ENCODE results near the gene SLC27A5.
"Not testable (repeated sequence)": the region's sequence is repeated elsewhere in the genome, so short reads cannot be mapped to it uniquely, and the experiment has no call there.

SLC27A5 gene

GRCh38 chr19:58468216-58468839 lies 43.5 kb downstream of the SLC27A5 start:
- DNase-seq (ENCODE audit: low read depth in 2 of 2), result no peak

DNA sequence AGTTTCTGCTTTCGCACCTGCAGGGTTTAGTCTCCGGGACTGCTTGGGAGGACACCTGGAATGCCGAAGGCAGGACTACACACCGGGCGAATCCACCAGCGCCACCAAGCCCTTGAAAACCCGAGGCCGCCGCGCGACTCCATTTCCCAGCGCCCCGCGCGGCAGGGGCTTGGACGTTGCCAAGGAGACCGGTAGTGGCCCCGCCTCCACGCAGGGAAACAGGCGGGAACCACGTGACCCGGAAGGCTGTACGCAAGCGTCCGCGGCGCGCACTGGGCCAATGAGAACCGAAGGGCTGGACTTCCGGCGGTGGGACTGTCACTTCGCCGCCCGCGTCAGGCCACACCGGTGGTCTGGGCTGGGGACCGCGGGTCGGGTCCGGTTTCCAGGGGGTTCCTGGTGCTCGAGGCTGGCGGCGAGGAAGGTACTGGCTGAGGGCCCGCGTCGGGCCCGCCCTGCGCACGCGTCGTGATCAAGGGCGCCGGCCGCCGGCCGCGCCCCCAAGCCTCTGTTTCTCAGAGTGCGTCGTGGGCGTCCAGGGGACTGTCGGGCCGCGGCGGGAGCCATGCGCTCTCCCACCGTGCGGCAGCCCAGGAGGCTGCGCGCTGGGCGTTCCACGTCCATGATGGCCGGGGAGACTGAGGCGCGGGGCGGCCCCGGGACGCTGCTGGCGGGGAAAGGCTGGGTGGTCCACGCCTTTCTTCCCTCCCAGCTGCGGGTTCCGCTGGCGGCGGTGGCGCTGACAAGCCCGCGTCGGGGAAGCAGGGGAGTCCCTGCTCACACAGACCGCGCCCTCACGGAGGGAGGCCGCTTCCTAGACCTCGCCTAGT lies 44.8 kb downstream of the SLC27A5 start, which contains the start of gene ZNF324:
Gene ZNF324 (plus strand): TSS at position 321 of the 830 bp plus-strand sequence. CDS start 2,106 bp downstream, outside the sequence.
- DNase-seq (ENCODE audit: low read depth in 2 of 2), result peak; percentile 93 to 94

GRCh38 chr19:58466089-58466759 lies 45.6 kb downstream of the SLC27A5 start:
- DNase-seq (ENCODE audit: low read depth in 2 of 2), result no peak

GRCh38 chr19:58460039-58460438 lies 51.8 kb downstream of the SLC27A5 start:
- no peak for DNase-seq (ENCODE audit: low read depth in 2 of 2)

DNA sequence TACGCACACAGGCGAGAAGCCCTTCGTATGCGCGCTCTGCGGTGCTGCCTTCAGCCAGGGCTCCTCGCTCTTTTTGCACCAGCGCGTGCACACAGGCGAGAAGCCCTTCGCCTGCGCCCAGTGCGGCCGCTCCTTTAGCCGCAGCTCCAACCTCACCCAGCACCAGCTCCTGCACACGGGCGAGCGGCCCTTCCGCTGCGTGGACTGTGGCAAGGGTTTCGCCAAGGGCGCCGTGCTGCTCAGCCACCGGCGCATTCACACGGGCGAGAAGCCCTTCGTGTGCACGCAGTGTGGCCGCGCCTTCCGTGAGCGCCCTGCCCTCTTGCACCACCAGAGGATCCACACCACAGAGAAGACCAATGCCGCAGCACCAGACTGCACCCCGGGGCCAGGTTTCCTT lies 55.7 kb downstream of the SLC27A5 start:
- no peak for DNase-seq (ENCODE audit: low read depth in 2 of 2)

DNA sequence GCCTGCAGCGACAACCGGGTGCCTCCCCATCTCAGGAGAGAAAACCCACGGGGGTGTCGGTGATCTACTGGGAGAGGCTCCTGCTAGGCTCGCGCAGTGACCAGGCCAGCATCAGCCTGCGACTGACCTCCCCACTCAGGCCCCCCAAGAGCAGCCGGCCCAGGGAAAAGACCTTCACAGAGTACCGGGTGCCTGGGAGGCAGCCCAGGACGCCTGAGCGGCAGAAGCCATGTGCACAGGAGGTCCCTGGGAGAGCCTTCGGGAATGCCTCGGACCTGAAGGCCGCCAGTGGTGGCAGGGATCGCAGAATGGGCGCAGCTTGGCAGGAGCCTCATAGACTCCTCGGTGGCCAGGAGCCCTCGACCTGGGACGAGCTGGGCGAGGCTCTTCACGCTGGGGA lies 56.5 kb downstream of the SLC27A5 start:
- no peak for DNase-seq (ENCODE audit: low read depth in 2 of 2)

DNA sequence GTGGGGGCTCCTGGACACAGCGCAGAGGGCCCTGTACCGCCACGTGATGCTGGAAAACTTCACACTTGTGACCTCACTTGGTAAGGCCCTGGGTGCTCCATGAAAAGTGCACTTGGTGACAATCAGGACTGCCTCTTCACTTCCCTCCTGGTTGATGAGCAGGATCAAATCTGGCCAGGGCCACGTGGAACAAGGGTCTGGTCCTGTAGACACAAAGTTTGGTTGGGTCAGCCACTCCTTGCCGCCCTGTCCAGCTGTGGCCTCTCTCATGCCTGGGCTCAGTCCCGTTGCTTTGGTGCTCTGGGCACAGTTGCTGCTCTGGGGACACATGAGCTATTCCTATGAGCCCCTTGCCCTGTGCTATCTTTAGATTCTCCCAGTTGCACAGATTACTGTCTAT lies 58.0 kb downstream of the SLC27A5 start:
- DNase-seq (ENCODE audit: low read depth in 2 of 2), result no peak

DNA sequence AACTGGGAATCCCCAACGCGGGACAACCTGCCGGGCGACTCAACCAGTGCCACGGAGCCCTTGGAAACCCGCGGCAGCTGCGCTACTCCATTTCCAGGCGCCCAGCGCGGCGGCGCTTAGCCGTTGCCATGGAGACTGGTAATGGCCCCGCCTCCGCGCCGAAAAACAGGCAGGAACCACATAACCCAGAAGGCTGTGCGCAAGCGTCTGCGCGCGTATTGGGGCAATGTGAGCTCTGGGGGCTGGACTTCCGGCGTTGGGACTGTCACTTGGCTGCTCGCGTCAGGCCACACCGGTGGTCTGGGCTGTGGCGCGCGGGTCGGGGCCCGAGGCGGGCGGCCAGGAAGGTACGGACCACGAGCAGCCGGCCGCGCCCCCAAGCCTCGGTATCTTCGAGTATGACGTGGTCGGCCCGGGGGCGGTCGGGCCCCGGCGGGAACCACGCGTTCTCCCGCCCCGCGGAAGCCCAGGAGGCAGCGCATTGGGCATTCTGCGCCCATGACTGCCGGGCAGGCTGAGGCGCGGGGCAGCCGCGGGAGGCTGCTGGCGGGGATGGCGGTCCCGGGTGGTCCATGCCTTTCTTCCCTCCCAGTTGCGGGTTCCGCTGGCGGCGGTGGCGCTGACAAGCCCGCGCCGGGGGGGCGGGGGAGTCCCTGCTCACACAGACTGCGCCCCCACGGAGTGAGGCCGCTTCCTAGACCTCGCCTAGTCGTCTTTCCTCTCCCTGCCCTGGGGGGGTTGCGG lies 60.3 kb downstream of the SLC27A5 start, which contains the start of gene ZNF324B:
Gene ZNF324B (plus strand): TSS at position 265 of the 744 bp plus-strand sequence. CDS start 2,080 bp downstream, outside the sequence.
- peak; percentile 90 to 93 for DNase-seq (ENCODE audit: low read depth in 2 of 2)

- no peak for DNase-seq (ENCODE audit: low read depth in 2 of 2)
Measured at GRCh38 chr19:58450856-58451357, 60.9 kb downstream of the SLC27A5 start.

DNA sequence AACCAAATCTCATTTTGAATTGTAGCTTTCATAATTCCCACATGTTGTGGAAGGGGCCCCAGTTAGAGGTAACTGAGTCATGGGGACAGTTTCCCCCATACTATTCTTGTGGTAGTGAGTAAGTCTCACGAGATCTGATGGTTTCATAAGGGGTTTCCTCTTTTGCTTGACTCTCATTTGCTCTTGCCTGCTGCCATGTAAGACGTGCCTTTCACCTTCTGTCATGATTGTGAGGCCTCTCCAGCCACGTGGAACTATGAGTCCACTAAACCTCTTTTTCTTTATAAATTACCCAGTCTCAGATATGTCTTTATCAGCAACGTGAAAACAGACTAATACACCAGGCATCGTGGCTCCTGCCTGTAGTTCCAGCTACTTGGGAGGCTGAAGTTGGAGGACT lies 61.8 kb downstream of the SLC27A5 start:
- DNase-seq (ENCODE audit: low read depth in 2 of 2), result not testable (repeated sequence)

GRCh38 chr19:58448860-58449259 lies 62.9 kb downstream of the SLC27A5 start:
- not testable (repeated sequence) for DNase-seq (ENCODE audit: low read depth in 2 of 2)

All from stimulated activated CD8-positive, alpha-beta memory T cell treated with anti-CD3 and anti-CD28 coated beads, Interleukin-15, amount 100 ng/mL, for 4 hours (primary cell).